Skeletal muscle tissue (tissue), 4 donors: ENCODE measurements around the gene ZP2. TPM values are rescaled to one million over a fixed set of nuclear protein-coding genes. Genes with fewer than 3 reads are reported as not detected.
"Not testable (repeated sequence)": the region's sequence is repeated elsewhere in the genome, so short reads cannot be mapped to it uniquely, and the experiment has no call there.

Experiments
- H3K27ac ChIP-seq: one replicate; pipeline ENCODE4 v1.7.0; 2013; ENCODE audit warnings: mild to moderate bottlenecking, low read depth, low read length, inconsistent platforms
- H3K27me3 ChIP-seq, 3 donors: one replicate each; pipeline ENCODE4 v1.7.0; 2013; ENCODE audit warnings: low read length in 3 of 3; ENCODE audit not compliant: control insufficient read depth in 3 of 3, insufficient read depth in 3 of 3
- H3K36me3 ChIP-seq, 3 donors: one replicate each; pipeline ENCODE4 v1.7.0; 2013; ENCODE audit warnings: low read length in 3 of 3; ENCODE audit not compliant: control insufficient read depth in 3 of 3, insufficient read depth in 3 of 3
- H3K4me1 ChIP-seq, 3 donors: one replicate each; pipeline ENCODE4 v1.7.0; 2013; ENCODE audit warnings: low read length in 3 of 3, mild to moderate bottlenecking in 3 of 3; ENCODE audit not compliant: control insufficient read depth in 3 of 3, insufficient read depth in 3 of 3
- H3K4me3 ChIP-seq, 3 donors: one replicate each; pipeline ENCODE4 v1.7.0; 2013; ENCODE audit warnings: low read length in 3 of 3
- H3K9ac ChIP-seq, 3 donors: one replicate each; pipeline ENCODE4 v1.7.0; 2013; ENCODE audit warnings: low read length in 3 of 3, mild to moderate bottlenecking in 3 of 3, moderate library complexity in 2 of 3, low read depth in 1 of 3
- H3K9me3 ChIP-seq, 3 donors: one replicate each; pipeline ENCODE4 v1.7.0; 2013; ENCODE audit warnings: low read length in 3 of 3; ENCODE audit not compliant: control insufficient read depth in 3 of 3
- total RNA-seq: library from RNA; depleted of rRNA; stranded (reverse); fragments of >200 nt; gene quantifications from one replicate; pipeline ENCODE4 v1.2.3, GENCODE V29; 2014
- donor health status: Osteomylitis.

ZP2 gene
- total RNA-seq, 1 donor from 2014 or later, result 0.52 TPM

GRCh38 chr16:21179983-21180365, 31.4 kb downstream of the ZP2 start:
- Histone ChIP-seq H3K36me3 (peaks cover 36 to 57% (median 54%) of the 10 kb centered on the region in 3 donors), H3K27ac (no peak overlapping the region), H3K27me3 (no peaks in the 10 kb centered on the region), H3K9ac (no peak overlapping the region), H3K9me3 (no peaks in the 10 kb centered on the region), H3K4me3 (no peak overlapping the region), H3K4me1 (no peaks in the 10 kb centered on the region)

GRCh38 chr16:21179126-21179982, 32.0 kb downstream of the ZP2 start:
- Histone ChIP-seq H3K9ac (no peak overlapping the region), H3K4me1 (no peaks in the 10 kb centered on the region), H3K4me3 (no peak overlapping the region), H3K27ac (no peak overlapping the region), H3K27me3 (no peaks in the 10 kb centered on the region), H3K9me3 (no peaks in the 10 kb centered on the region), H3K36me3 (peaks cover 42 to 63% (median 59%) of the 10 kb centered on the region in 3 donors)

- Histone ChIP-seq H3K9ac (no peak overlapping the region), H3K27ac (no peak overlapping the region), H3K4me3 (no peak overlapping the region), H3K36me3 (peaks cover 50 to 76% (median 75%) of the 10 kb centered on the region in 3 donors), H3K9me3 (no peaks in the 10 kb centered on the region), H3K4me1 (no peaks in the 10 kb centered on the region), H3K27me3 (no peaks in the 10 kb centered on the region)
Observed at GRCh38 chr16:21175397-21175796, 36.0 kb downstream of the ZP2 start.

GRCh38 chr16:21172650-21173049, 38.7 kb downstream of the ZP2 start:
- no peaks in the 10 kb centered on the region for H3K9me3 ChIP-seq
- H3K4me3 ChIP-seq, result no peak overlapping the region
- peaks cover 38 to 65% (median 62%) of the 10 kb centered on the region in 3 donors for H3K36me3 ChIP-seq
- H3K27ac ChIP-seq, result no peak overlapping the region
- H3K9ac ChIP-seq, result no peak overlapping the region
- H3K27me3 ChIP-seq, result no peaks in the 10 kb centered on the region
- H3K4me1 ChIP-seq, result peaks cover 0 to 7% (median 0%) of the 10 kb centered on the region in 3 donors

- not testable (repeated sequence) for H3K9me3 ChIP-seq, H3K4me3 ChIP-seq, H3K27ac ChIP-seq, H3K9ac ChIP-seq, H3K27me3 ChIP-seq
- Histone ChIP-seq H3K36me3 (peaks cover 48 to 72% (median 65%) of the 10 kb centered on the region in 3 donors), H3K4me1 (peaks cover 0 to 15% (median 0%) of the 10 kb centered on the region in 3 donors)
Observed at GRCh38 chr16:21170116-21170515, 41.3 kb downstream of the ZP2 start.

GRCh38 chr16:21169249-21169981, 42.0 kb downstream of the ZP2 start:
- Histone ChIP-seq H3K27ac (no peak overlapping the region), H3K4me1 (peaks cover 2 to 16% (median 4%) of the 10 kb centered on the region in 3 donors), H3K27me3 (no peaks in the 10 kb centered on the region), H3K9ac (no peak overlapping the region), H3K4me3 (no peak overlapping the region), H3K9me3 (no peaks in the 10 kb centered on the region), H3K36me3 (peaks cover 43 to 71% (median 65%) of the 10 kb centered on the region in 3 donors)

GRCh38 chr16:21167929-21168602, 43.3 kb downstream of the ZP2 start:
- Histone ChIP-seq H3K4me1 (peaks cover 12 to 30% (median 17%) of the 10 kb centered on the region in 3 donors), H3K9ac (no peak overlapping the region), H3K36me3 (peaks cover 37 to 68% (median 59%) of the 10 kb centered on the region in 3 donors), H3K9me3 (no peaks in the 10 kb centered on the region), H3K27me3 (no peaks in the 10 kb centered on the region), H3K27ac (no peak overlapping the region), H3K4me3 (no peak overlapping the region)

- Histone ChIP-seq H3K9ac (no peak overlapping the region), H3K4me1 (peaks cover 17 to 35% (median 23%) of the 10 kb centered on the region in 3 donors), H3K4me3 (no peak overlapping the region), H3K9me3 (no peaks in the 10 kb centered on the region), H3K36me3 (peaks cover 34 to 61% (median 52%) of the 10 kb centered on the region in 3 donors), H3K27me3 (no peaks in the 10 kb centered on the region), H3K27ac (no peak overlapping the region)
Observed at GRCh38 chr16:21167360-21167759, 44.0 kb downstream of the ZP2 start.

GRCh38 chr16:21166561-21166961, 44.8 kb downstream of the ZP2 start:
- Histone ChIP-seq H3K4me3 (no peak overlapping the region), H3K27ac (no peak overlapping the region), H3K9me3 (no peaks in the 10 kb centered on the region), H3K27me3 (no peaks in the 10 kb centered on the region), H3K4me1 (peaks cover 21 to 38% (median 28%) of the 10 kb centered on the region in 3 donors), H3K36me3 (peaks cover 31 to 56% (median 45%) of the 10 kb centered on the region in 3 donors), H3K9ac (no peak overlapping the region)
